GM13976 (cell line): ENCODE data around the gene IDI1.
A peak's percentile ranks its signal among the peaks of the same experiment; 100 is the strongest.
"Not testable (repeated sequence)": the region's sequence is repeated elsewhere in the genome, so short reads cannot be mapped to it uniquely, and the experiment has no call there.

Experiments used
- DNase-seq: peaks from one replicate; pipeline ENCODE4 v3.0.0; 2012; ENCODE audit warnings: low spot score
- in situ Hi-C: fragments of 300-500 bp; cut with MboI; formaldehyde crosslinking; loops from one replicate; pipeline ENCODE4 v1.12.0; 2022; ENCODE audit warnings: low sequenced_read_pairs, mixed read lengths, inconsistent platforms; ENCODE audit not compliant: unreplicated experiment
- TF ChIP-seq, protein P1 (sequence below): IDR thresholded peaks from 2 replicates; pipeline ENCODE4 v1.5.1; 2012; ENCODE audit warnings: borderline replicate concordance, mild to moderate bottlenecking; ENCODE audit not compliant: insufficient read depth; ENCODE audit errors: extremely low read depth, missing control alignments, control extremely low read depth

IDI1 gene

DNA sequence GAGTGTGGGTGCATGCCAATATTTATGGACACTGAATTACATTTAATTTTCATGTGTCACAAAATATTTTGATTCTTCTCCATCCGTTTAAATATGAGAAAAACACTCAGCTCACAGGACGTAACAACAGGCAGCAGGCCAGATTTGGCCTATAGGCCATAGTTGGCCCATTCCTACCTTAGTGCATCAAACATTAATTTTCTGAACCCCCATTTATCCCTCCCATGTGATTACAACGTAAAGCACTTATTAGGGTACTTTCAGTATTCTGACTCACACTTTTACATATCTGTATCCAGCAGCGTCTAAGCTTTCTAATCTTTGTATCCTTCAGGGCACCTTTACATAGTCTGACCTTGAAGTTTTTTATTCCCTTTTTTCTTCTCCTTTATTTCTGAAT lies 4.0 kb downstream of the IDI1 start:
- in situ Hi-C loops = no loop called here

DNA sequence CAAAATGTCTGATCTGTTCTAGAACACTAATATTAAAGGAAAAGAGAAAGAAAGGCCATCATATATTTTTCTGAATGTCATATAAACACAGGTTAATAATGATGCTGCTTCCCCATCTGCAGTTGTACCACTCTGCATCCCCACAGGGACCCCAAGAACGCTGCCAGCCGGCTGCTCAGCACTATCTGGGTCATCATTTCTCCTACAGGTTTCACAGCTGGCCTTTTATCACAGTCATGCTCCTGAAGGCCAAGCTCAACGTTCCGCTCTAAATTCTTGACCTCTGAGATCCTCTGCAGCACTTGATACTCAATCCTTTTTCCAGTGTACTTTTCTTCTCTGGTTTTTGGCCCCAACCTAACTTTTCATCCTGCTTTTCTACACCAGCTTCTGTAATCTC lies 4.8 kb downstream of the IDI1 start:
- in situ Hi-C loops = no loop called here
- no peak for DNase-seq
- TF ChIP-seq, protein P1, sequence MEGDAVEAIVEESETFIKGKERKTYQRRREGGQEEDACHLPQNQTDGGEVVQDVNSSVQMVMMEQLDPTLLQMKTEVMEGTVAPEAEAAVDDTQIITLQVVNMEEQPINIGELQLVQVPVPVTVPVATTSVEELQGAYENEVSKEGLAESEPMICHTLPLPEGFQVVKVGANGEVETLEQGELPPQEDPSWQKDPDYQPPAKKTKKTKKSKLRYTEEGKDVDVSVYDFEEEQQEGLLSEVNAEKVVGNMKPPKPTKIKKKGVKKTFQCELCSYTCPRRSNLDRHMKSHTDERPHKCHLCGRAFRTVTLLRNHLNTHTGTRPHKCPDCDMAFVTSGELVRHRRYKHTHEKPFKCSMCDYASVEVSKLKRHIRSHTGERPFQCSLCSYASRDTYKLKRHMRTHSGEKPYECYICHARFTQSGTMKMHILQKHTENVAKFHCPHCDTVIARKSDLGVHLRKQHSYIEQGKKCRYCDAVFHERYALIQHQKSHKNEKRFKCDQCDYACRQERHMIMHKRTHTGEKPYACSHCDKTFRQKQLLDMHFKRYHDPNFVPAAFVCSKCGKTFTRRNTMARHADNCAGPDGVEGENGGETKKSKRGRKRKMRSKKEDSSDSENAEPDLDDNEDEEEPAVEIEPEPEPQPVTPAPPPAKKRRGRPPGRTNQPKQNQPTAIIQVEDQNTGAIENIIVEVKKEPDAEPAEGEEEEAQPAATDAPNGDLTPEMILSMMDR = no peak

More for the DNA sequence above, 4.0 kb downstream of the IDI1 start:
- TF ChIP-seq, protein P1 = no peak
- DNase-seq = no peak

DNA sequence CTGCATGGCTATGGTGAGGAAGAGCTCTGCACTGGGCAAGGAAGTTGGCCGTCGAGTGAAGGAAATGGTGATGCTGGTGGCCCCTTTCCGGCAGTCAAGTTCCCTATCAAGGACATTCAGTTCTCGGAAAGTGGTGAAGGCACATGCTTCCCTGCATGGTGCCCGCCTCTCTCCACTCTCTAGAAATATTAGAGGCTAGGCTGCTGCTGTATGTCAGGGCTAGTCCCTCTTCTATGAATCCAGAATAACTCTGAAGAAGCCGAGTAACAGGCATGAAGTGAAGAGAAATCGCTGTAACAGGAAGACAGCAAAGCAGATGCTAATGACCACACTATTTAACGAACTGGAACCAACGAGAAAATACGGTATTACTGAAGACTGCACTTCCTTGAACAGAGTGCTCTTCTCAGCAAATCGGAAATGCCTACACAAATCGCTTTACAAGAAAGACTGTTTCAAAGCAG lies 5.4 kb downstream of the IDI1 start:
- TF ChIP-seq, protein P1 = no peak
- DNase-seq = peak; percentile 59
- in situ Hi-C loops = no loop called here

DNA sequence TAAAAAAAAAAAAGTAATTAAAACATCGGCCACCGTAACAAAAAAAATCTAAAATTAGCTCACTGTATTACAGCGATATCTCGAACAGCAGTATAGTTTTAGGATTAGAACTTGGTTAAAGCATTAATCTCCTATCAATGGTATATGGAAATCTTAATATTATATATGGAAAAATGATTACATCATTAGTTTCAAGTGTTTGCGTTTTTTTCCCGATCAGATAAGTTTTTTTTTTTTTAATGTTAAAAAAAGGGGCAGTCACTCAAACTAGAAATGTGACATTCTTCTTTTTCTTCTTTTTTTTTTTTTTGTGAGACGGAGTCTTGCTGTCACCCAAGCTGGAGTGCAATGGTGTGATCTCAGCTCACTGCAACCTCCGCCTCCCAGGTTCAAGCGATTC lies 7.4 kb downstream of the IDI1 start:
- in situ Hi-C loops = no loop called here

DNA sequence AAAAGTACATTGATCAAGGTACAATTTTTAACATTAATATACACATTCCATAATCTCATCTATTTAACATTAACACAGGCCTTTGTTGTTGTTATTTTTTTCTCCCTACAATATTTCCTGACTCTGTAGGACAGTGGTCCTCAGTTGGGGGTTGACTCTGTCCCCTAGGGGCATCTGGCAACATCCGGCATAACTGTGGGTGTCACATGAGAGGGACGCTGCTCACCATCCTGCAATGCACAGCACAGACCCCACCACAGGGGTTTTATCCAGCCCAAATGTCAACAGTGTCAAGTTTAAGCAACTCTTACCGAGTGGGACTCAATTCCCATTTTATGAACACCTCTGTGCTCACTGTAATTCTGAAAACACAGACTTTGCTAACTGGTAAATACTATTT lies 8.8 kb downstream of the IDI1 start:
- no peak for DNase-seq
- in situ Hi-C loops = no loop called here
- TF ChIP-seq, protein P1 = no peak

More for the DNA sequence above, 7.4 kb downstream of the IDI1 start:
- DNase-seq = no peak
- TF ChIP-seq, protein P1 = no peak

DNA sequence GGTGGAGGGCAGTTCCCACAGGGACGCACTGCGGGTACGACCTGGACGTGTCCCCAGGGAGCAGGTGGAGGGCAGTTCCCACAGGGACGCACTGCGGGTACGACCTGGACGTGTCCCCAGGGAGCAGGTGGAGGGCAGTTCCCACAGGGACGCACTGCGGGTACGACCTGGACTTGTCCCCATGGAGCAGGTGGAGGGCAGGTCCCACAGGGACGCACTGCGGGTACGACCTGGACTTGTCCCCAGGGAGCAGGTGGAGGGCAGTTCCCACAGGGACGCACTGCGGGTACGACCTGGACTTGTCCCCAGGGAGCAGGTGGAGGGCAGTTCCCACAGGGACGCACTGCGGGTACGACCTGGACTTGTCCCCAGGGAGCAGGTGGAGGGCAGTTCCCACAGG lies 10.2 kb downstream of the IDI1 start:
- not testable (repeated sequence) for DNase-seq

DNA sequence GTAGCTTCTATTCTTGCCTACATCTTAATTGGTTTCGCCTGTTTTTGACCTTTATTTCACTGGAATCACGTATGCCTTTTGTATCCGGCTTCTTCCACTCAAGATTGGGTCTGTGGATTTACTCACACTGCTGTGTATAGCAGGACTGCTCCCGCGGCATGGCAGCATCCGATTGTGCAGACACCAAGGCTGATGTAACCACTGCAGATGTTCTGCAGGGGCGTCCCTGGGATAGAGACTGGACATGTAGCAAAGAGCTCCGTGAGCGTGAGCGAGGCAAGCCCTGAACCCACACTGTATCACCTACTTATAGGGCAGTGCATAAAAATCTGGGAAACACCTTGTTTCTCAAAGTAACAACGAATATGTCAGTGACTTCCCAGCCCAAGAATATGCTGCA lies 11.8 kb downstream of the IDI1 start:
- no peak for DNase-seq
- in situ Hi-C loops = no loop called here
- TF ChIP-seq, protein P1 = no peak

More for the DNA sequence above, 10.2 kb downstream of the IDI1 start:
- in situ Hi-C loops = not testable (repeated sequence)
